K562 (cell line): ENCODE results near the gene LY6G6D. TPM values are rescaled to one million over a fixed set of nuclear protein-coding genes. Genes with fewer than 3 reads are reported as not detected.

Experiments
- ARID2 ChIP-seq: fragments of 450-650 bp; IDR thresholded peaks from 2 replicates; pipeline ENCODE4 v1.6.1; 2017; ENCODE audit warnings: antibody characterized with exemption, mild to moderate bottlenecking
- ELK1 ChIP-seq: sonication (generic); formaldehyde crosslinking; IDR thresholded peaks from 2 replicates; pipeline ENCODE4 v1.8.1; 2022; ENCODE audit warnings: missing genetic modification reagents
- FOXM1 ChIP-seq, 2 experiments: fragments of 450-650 bp in 1 of 2; sonication (generic) in 1 of 2; formaldehyde crosslinking in 1 of 2; IDR thresholded peaks; 2 replicates each; pipeline versions ENCODE4 v1.6.1 to v1.9.0; 2017 to 2022; ENCODE audit warnings: low read depth in 2 of 2, mild to moderate bottlenecking in 2 of 2, missing genetic modification reagents in 1 of 2, moderate library complexity in 1 of 2
- FOXP1 ChIP-seq: sonication (generic); formaldehyde crosslinking; IDR thresholded peaks from 2 replicates; pipeline ENCODE4 v1.8.0; 2022; ENCODE audit warnings: mild to moderate bottlenecking, missing genetic modification reagents
- LCOR ChIP-seq: sonication (generic); formaldehyde crosslinking; IDR thresholded peaks from 2 replicates; pipeline ENCODE4 v1.8.0; 2022; ENCODE audit warnings: mild to moderate bottlenecking, missing genetic modification reagents
- MAFK ChIP-seq: IDR thresholded peaks from 2 replicates; pipeline ENCODE4 v1.6.1; 2011; ENCODE audit warnings: low read length, improper control_type of control experiment
- NFE2 ChIP-seq: IDR thresholded peaks from 2 replicates; pipeline ENCODE4 v1.6.1; 2014; ENCODE audit warnings: antibody characterized with exemption, low read depth
- PCBP1 ChIP-seq: fragments of 200-400 bp; formaldehyde crosslinking; IDR thresholded peaks from 2 replicates; pipeline ENCODE4 v1.6.1; 2018; ENCODE audit warnings: mild to moderate bottlenecking, low read depth, low read length; ENCODE audit not compliant: poor library complexity, severe bottlenecking
- RBM14 ChIP-seq: fragments of 200-400 bp; formaldehyde crosslinking; IDR thresholded peaks from 2 replicates; pipeline ENCODE4 v1.6.1; 2018; ENCODE audit warnings: low read depth, mild to moderate bottlenecking, low read length, moderate library complexity, borderline replicate concordance; ENCODE audit not compliant: insufficient read depth
- SLC30A9 ChIP-seq: fragments of 250-450 bp; sonication (Bioruptor Pico); IDR thresholded peaks from 2 replicates; pipeline ENCODE4 v1.8.0; 2022; ENCODE audit warnings: mild to moderate bottlenecking, moderate library complexity
- SMARCE1 ChIP-seq: fragments of 450-650 bp; IDR thresholded peaks from 2 replicates; pipeline ENCODE4 v1.7.1; 2016; ENCODE audit warnings: mild to moderate bottlenecking
- SUPT5H ChIP-seq: fragments of 450-650 bp; IDR thresholded peaks from 2 replicates; pipeline ENCODE4 v1.6.1; 2016
- TAF9B ChIP-seq: fragments of 450-650 bp; IDR thresholded peaks from 2 replicates; pipeline ENCODE4 v1.6.1; 2018; ENCODE audit warnings: mild to moderate bottlenecking; ENCODE audit not compliant: partially characterized antibody
- TARDBP ChIP-seq: fragments of 450-650 bp; IDR thresholded peaks from 2 replicates; pipeline ENCODE4 v1.6.1; 2016
- TEAD4 ChIP-seq, 2 experiments: sonication (generic) in 1 of 2; formaldehyde crosslinking in 1 of 2; IDR thresholded peaks; 2 replicates each; pipeline versions ENCODE4 v1.6.1 to v1.8.0; 2012 to 2022; ENCODE audit warnings: borderline replicate concordance in 1 of 2, inconsistent platforms in 1 of 2, low read length in 1 of 2, mild to moderate bottlenecking in 1 of 2, missing genetic modification reagents in 1 of 2
- VEZF1 ChIP-seq: fragments of 200-800 bp; sonication (Bioruptor generic); IDR thresholded peaks from 2 replicates; pipeline ENCODE4 v1.6.1; 2017; ENCODE audit warnings: missing genetic modification characterization, missing compliant biosample characterization
- XRCC5 ChIP-seq: fragments of 200-400 bp; formaldehyde crosslinking; IDR thresholded peaks from 2 replicates; pipeline ENCODE4 v1.6.1; 2017; ENCODE audit warnings: low read depth, mild to moderate bottlenecking, low read length
- ZBTB11 ChIP-seq, 3 experiments: fragments of 200-800 bp in 1 of 3; fragments of 250-450 bp in 1 of 3; fragments of 450-650 bp in 1 of 3; sonication (Bioruptor Pico) in 1 of 3; sonication (Bioruptor generic) in 1 of 3; formaldehyde crosslinking in 1 of 3; IDR thresholded peaks; 2 replicates each; pipeline versions ENCODE4 v1.6.1 to v1.8.0; 2016 to 2022; ENCODE audit warnings: mild to moderate bottlenecking in 2 of 3, missing genetic modification characterization in 2 of 3, missing compliant biosample characterization in 1 of 3, moderate library complexity in 1 of 3
- polyA plus RNA-seq, 8 experiments: library from polyadenylated mRNA; depleted of rRNA in 4 of 8; stranded (reverse) in 5 of 8; unstranded in 3 of 8; fragments of >200 nt; fragmentation: Nextera tagmentation in 2 of 8; fragmentation: Illumina TruSeq in 1 of 8; extraction: Ambion mirVana in 2 of 8; extraction: Trizol in 1 of 8; gene quantifications; 2 replicates each; pipeline versions ENCODE4 v1.2.1 to v1.2.3, GENCODE V29; 2011 to 2014; ENCODE audit warnings: inconsistent platforms in 1 of 8, missing spikeins in 1 of 8
- total RNA-seq, 7 experiments: library from RNA; depleted of rRNA in 6 of 7; stranded (reverse); fragments of >200 nt in 6 of 7; fragmentation: Illumina TruSeq in 2 of 7; extraction: Trizol in 2 of 7; gene quantifications; 2 replicates each; pipeline versions ENCODE4 v1.2.1 to v1.2.3, GENCODE V29; 2011 to 2021; ENCODE audit warnings: low replicate concordance in 1 of 7
- TF ChIP-seq, protein P1 (sequence below): fragments of 200-800 bp; sonication (Bioruptor generic); IDR thresholded peaks from 2 replicates; pipeline ENCODE4 v1.6.1; 2017; ENCODE audit warnings: missing genetic modification characterization, missing compliant biosample characterization
- TF ChIP-seq, protein P2 (sequence below): IDR thresholded peaks from 2 replicates; pipeline ENCODE4 v1.6.1; 2011; ENCODE audit not compliant: insufficient read length; ENCODE audit errors: extremely low read depth

Gene LY6G6D
- total and polyA plus RNA-seq, 9 of the 15 experiments (the other 6 are each of a cell fraction or from before 2014, with no cell fraction given), result 0.30 to 0.38 TPM; not detected in 7

GRCh38 chr6:31733734-31734133 lies 18.6 kb downstream of the LY6G6D start (continued):
- TF ChIP-seq FOXM1 (IDR thresholded peaks at IDR 0.05; ENCODE audit: low read depth), result no peak
- TF ChIP-seq FOXM1 (CRISPR knock-in tag; IDR thresholded peaks at IDR 0.05; ENCODE audit: low read depth), result no peak
- peak; percentile 30; the same call in 1 of the 2 replicates for TF ChIP-seq ARID2
- TF ChIP-seq SUPT5H, result peak; percentile 43
- no peak for TF ChIP-seq MAFK
- no peak for TF ChIP-seq ZBTB11 (CRISPR knock-in tag; IDR thresholded peaks at IDR 0.05)
- no peak for TF ChIP-seq TARDBP
- TF ChIP-seq, protein P1, sequence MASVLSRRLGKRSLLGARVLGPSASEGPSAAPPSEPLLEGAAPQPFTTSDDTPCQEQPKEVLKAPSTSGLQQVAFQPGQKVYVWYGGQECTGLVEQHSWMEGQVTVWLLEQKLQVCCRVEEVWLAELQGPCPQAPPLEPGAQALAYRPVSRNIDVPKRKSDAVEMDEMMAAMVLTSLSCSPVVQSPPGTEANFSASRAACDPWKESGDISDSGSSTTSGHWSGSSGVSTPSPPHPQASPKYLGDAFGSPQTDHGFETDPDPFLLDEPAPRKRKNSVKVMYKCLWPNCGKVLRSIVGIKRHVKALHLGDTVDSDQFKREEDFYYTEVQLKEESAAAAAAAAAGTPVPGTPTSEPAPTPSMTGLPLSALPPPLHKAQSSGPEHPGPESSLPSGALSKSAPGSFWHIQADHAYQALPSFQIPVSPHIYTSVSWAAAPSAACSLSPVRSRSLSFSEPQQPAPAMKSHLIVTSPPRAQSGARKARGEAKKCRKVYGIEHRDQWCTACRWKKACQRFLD (CRISPR knock-in tag), result no peak
- TF ChIP-seq RBM14, result no peak
- no peak for TF ChIP-seq ELK1 (CRISPR knock-in tag)
- TF ChIP-seq SLC30A9, result no peak
- no peak for TF ChIP-seq SMARCE1
- TF ChIP-seq TAF9B, result no peak
- no peak for TF ChIP-seq PCBP1
- no peak for TF ChIP-seq NFE2
- TF ChIP-seq, protein P2, sequence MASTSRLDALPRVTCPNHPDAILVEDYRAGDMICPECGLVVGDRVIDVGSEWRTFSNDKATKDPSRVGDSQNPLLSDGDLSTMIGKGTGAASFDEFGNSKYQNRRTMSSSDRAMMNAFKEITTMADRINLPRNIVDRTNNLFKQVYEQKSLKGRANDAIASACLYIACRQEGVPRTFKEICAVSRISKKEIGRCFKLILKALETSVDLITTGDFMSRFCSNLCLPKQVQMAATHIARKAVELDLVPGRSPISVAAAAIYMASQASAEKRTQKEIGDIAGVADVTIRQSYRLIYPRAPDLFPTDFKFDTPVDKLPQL, result no peak
- no peak for TF ChIP-seq XRCC5
- no peak; the same call in 1 of the 2 replicates for TF ChIP-seq TEAD4 (IDR thresholded peaks at IDR 0.05; ENCODE audit: low read length)
- TF ChIP-seq TEAD4 (CRISPR knock-in tag; IDR thresholded peaks at IDR 0.05; ENCODE audit: borderline replicate concordance), result 0 out of 2 replicates have a peak, but pooled peaks have one; percentile 22
- TF ChIP-seq LCOR (CRISPR knock-in tag), result no peak
- no peak for TF ChIP-seq VEZF1
- 0 out of 2 replicates have a peak, but pooled peaks have one; percentile 63 for TF ChIP-seq FOXP1 (CRISPR knock-in tag)
